Astrocyte (in vitro differentiated cells and primary cell): ENCODE data around the gene SCAMP5.

Experiments used
- CTCF ChIP-seq: IDR thresholded peaks from 2 replicates; pipeline ENCODE4 v1.5.1; 2011; ENCODE audit warnings: low read depth, mild to moderate bottlenecking, inconsistent platforms, low read length, moderate library complexity; ENCODE audit not compliant: insufficient read depth
- EZH2 ChIP-seq: IDR thresholded peaks from 2 replicates; pipeline ENCODE4 v1.6.1; 2012; ENCODE audit warnings: mild to moderate bottlenecking, low read length, inconsistent platforms; ENCODE audit not compliant: insufficient read depth

GRCh38 chr15:74951006-74951405 lies 44.4 kb upstream of the SCAMP5 start:
- TF ChIP-seq CTCF (no peak), EZH2 (no peak)
